Epithelial cell of proximal tubule (primary cell): ENCODE data around the gene SHROOM3. TPM values are rescaled to one million over a fixed set of nuclear protein-coding genes. Genes with fewer than 3 reads are reported as not detected.

Source experiments
- DNase-seq: peaks from one replicate; pipeline ENCODE4 v3.0.0-alpha.2; 2011; ENCODE audit warnings: low read depth
- H3K4me3 ChIP-seq: 2 replicates; pipeline ENCODE4 v1.5.1; 2011; ENCODE audit warnings: low read depth, mild to moderate bottlenecking, low read length
- CTCF ChIP-seq: conservative IDR thresholded peaks from 2 replicates; pipeline ENCODE4 v1.5.1; 2012; ENCODE audit warnings: low read depth, mild to moderate bottlenecking, low read length
- total RNA-seq: library from RNA; depleted of rRNA; stranded (reverse); fragments of >200 nt; gene quantifications from 2 replicates; pipeline ENCODE4 v1.2.3, GENCODE V29; 2015

SHROOM3 gene
- total RNA-seq, 1 donor from 2014 or later = 109 TPM

GRCh38 chr4:76733068-76733771 lies 298.2 kb downstream of the SHROOM3 start:
- DNase-seq = no peak

DNA sequence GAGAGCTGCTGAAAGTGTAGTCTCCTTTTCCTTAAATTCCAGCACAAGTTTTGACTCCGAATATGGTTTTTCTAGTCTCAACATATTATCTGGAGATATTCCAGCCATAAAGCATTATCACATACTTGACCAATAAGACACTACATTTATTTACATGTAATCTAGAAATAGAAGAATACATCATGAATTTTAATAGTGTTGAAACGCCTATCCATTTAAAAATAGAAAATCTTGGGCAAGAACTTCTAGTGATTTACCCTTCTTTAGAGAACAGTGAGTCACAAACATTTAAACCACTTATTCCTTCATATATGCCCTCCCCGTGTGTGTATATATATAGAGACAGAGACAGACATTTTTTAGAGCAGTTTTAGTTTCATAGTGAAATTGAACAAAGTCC lies 301.4 kb downstream of the SHROOM3 start:
- no peak for DNase-seq

More at GRCh38 chr4:76733068-76733771, 298.2 kb downstream of the SHROOM3 start:
- H3K4me3 ChIP-seq = no peak overlapping the region
- peak; percentile 66 for TF ChIP-seq CTCF

GRCh38 chr4:76737180-76737579 lies 302.2 kb downstream of the SHROOM3 start:
- H3K4me3 ChIP-seq = no peak overlapping the region
- no peak for TF ChIP-seq CTCF
- no peak for DNase-seq

More for the DNA sequence above, 301.4 kb downstream of the SHROOM3 start:
- no peak overlapping the region for H3K4me3 ChIP-seq
- TF ChIP-seq CTCF = no peak

DNA sequence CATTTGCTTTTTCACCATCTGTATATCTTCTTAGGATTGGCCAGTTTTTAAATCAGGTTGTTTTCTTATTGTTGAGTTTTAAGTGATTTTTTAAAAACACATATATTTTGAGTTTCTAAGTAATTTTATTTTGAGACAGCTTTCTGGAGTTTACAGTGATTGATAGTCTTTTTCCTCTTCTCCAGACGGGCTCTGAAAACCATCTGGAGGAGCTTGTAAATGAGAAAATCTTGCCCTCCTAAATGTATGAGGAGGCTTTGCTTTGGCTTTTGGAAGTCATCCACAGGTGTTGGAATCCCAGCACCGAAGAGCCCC lies 302.7 kb downstream of the SHROOM3 start:
- no peak for TF ChIP-seq CTCF
- DNase-seq = no peak
- H3K4me3 ChIP-seq = no peak overlapping the region

DNA sequence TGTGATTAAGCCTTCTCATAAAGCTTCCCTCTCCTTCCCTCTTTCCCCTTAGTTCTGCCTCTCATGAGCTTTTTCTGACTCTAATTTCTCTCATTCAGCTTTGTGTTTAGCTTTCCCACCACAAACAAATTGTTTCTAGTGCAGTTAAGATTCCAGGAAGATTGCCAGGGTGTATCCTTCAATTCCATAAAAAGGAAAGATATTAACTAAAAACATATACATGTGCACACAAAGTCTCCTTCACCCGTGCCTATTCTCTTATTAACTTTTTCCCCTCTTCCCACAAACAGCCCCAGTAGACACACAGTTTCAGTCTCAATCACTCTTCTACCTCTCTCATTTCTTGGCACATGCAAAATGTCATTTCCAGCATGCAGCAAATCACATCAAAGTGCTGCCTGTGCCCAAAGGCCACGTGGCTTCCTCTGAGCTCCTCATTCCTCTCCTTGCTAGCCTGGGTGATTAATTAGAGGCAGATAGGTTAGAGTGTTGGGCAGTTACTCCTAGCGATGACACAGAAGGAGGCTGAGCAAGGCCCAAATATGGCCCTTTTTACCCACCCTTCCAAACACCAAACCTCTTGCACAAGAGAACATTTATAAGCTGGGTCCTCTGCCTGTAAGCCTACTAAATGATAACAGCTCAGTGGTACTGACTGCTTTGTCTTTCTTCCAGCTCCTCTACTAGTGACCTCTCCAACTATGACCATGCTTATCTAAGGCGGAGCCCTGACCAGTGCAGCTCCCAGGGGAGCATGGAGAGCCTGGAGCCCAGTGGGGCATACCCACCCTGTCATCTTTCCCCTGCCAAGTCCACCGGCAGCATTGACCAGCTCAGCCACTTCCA lies 303.3 kb downstream of the SHROOM3 start:
- TF ChIP-seq CTCF = no peak
- no peak overlapping the region for H3K4me3 ChIP-seq
- no peak for DNase-seq

GRCh38 chr4:76740192-76740591 lies 305.2 kb downstream of the SHROOM3 start:
- H3K4me3 ChIP-seq = no peak overlapping the region
- DNase-seq = no peak

More at GRCh38 chr4:76740192-76740591, 305.2 kb downstream of the SHROOM3 start:
- no peak for TF ChIP-seq CTCF
